ENCODE data around the gene ST6GALNAC3. TPM values are rescaled to one million over a fixed set of nuclear protein-coding genes. Genes with fewer than 3 reads are reported as not detected.

The ST6GALNAC3 gene
- total RNA-seq, 1 experiment from 2014 or later = 4.1 TPM

- no peaks in the 10 kb centered on the region for H3K27me3 ChIP-seq (ENCODE audit: control insufficient read depth, insufficient read depth, low read length)
Observed at GRCh38 chr1:76581712-76582111, 507.2 kb downstream of the ST6GALNAC3 start.

DNA sequence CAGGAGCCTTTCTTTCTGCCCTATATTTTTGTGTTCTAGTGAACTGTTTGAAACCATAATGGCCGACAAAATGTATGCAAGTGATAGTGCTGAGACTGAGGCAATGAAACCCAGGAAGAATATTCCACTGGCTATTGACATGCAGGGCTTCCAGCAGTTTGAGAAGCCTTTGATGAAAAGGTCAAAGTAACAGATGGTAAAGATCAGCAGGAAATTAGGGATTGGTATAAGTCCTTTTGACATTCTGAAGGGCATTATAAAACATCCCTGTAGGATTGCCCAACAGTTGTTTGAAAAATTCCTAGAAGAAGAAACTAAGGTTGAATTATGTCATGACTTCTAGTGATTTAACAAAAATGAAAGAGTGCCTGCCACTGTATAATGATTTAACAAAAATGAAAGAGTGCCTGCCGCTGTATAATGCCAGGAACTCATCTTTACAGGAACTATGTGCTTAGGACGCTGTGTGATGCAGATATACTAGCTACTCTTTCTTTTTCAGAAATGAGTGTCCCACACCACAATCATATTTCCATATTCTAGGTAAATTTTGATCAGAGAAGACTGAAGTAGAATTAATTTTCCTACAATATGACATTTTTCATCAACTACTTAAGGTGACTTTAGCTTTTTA, 508.8 kb downstream of the ST6GALNAC3 start:
- Histone ChIP-seq H3K4me3 (ENCODE audit: insufficient read depth, low read depth, low read length) (no peak overlapping the region), H3K27me3 (ENCODE audit: control insufficient read depth, insufficient read depth, low read length) (no peaks in the 10 kb centered on the region), H3K36me3 (replicated peaks; ENCODE audit: control insufficient read depth, insufficient read depth, low read length) (no peaks in the 10 kb centered on the region)
- DNase-seq = peak; percentile 2

More at GRCh38 chr1:76581712-76582111, 507.2 kb downstream of the ST6GALNAC3 start:
- Histone ChIP-seq H3K36me3 (replicated peaks; ENCODE audit: control insufficient read depth, insufficient read depth, low read length) (no peaks in the 10 kb centered on the region), H3K4me3 (ENCODE audit: insufficient read depth, low read depth, low read length) (no peak overlapping the region)
- DNase-seq = no peak

GRCh38 chr1:76583875-76584477, 509.4 kb downstream of the ST6GALNAC3 start:
- H3K27me3 ChIP-seq (ENCODE audit: control insufficient read depth, insufficient read depth, low read length) = no peaks in the 10 kb centered on the region
- H3K4me3 ChIP-seq (ENCODE audit: insufficient read depth, low read depth, low read length) = no peak overlapping the region
- DNase-seq = no peak
- H3K36me3 ChIP-seq (replicated peaks; ENCODE audit: control insufficient read depth, insufficient read depth, low read length) = no peaks in the 10 kb centered on the region

DNA sequence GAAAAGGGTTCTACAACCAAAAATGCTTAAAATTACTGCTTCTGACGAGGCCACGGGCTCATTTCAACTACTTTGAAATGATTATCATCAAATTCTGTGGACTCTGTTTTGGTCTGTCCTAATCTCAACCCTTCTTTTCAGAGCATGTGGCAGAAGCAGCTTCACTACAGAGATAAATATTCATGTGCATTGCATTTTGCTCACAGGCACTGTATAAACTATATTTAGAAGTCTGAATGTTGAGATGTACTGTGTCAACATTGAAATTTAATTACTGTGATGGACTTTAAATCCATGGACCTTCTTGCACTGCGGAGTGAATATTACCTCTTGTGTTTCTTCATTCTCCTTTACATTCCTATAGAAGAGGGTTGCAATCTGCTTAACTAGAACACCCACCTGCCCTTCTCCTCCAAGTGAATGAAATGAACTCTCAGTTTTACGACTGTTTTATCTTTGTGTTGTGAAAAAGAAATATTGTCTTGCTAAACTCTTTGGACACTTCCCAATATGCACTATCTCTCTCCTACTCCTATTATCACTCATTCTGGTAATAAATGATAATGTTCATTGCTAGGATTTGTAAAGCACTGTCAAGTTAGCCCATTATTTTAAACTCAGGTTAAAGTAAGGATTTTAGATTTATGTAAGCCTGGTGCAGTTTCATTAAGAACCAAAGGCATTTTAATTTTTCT, 511.6 kb downstream of the ST6GALNAC3 start:
- no peak for DNase-seq
- no peaks in the 10 kb centered on the region for H3K27me3 ChIP-seq (ENCODE audit: control insufficient read depth, insufficient read depth, low read length)
- H3K4me3 ChIP-seq (ENCODE audit: insufficient read depth, low read depth, low read length) = no peak overlapping the region
- no peaks in the 10 kb centered on the region for H3K36me3 ChIP-seq (replicated peaks; ENCODE audit: control insufficient read depth, insufficient read depth, low read length)

- no peak overlapping the region for H3K4me3 ChIP-seq (ENCODE audit: insufficient read depth, low read depth, low read length)
- no peak for DNase-seq
- H3K27me3 ChIP-seq (ENCODE audit: control insufficient read depth, insufficient read depth, low read length) = no peaks in the 10 kb centered on the region
- H3K36me3 ChIP-seq (replicated peaks; ENCODE audit: control insufficient read depth, insufficient read depth, low read length) = no peaks in the 10 kb centered on the region
Observed at GRCh38 chr1:76587212-76587611, 512.7 kb downstream of the ST6GALNAC3 start.

DNA sequence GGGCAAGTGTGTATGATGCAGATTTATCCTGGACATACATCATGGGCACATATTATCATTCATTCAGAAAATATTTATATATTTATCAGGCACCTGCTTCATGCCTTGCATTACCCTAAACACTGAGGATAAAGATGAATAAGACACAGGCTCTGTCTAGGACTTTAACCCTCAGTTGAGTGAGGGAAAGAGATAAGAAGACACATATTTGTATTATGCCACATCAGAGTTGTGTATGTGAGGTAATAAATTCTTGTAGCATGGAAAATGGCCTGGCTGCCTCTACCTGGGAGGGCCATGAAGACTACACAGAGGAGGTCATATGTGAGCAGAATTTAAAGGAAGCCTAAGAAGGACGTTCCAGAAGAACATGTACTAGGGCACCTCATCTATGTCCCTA, 516.9 kb downstream of the ST6GALNAC3 start:
- Histone ChIP-seq H3K36me3 (replicated peaks; ENCODE audit: control insufficient read depth, insufficient read depth, low read length) (no peaks in the 10 kb centered on the region), H3K4me3 (ENCODE audit: insufficient read depth, low read depth, low read length) (no peak overlapping the region), H3K27me3 (ENCODE audit: control insufficient read depth, insufficient read depth, low read length) (no peaks in the 10 kb centered on the region)
- no peak for DNase-seq

DNA sequence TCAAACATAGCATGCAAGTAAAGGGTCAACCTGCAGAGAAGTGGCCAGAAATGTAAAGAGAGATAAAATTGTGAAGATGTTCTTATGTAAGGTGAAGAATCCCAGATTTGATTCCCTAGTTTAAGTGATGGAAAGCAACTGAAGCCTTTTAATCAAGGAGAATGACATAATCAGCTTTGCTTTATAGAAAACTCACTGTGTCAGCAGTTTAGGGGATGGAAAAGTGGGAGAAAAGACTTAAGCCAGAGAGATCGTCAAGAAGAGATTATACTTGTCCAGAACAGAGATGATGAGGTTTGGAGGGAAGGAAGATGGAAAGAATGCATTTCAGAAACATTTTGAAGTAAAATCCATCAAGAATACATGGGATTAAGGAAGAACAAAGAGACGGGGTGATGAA, 517.4 kb downstream of the ST6GALNAC3 start:
- Histone ChIP-seq H3K36me3 (replicated peaks; ENCODE audit: control insufficient read depth, insufficient read depth, low read length) (no peaks in the 10 kb centered on the region), H3K27me3 (ENCODE audit: control insufficient read depth, insufficient read depth, low read length) (no peaks in the 10 kb centered on the region), H3K4me3 (ENCODE audit: insufficient read depth, low read depth, low read length) (no peak overlapping the region)
- DNase-seq = no peak

DNA sequence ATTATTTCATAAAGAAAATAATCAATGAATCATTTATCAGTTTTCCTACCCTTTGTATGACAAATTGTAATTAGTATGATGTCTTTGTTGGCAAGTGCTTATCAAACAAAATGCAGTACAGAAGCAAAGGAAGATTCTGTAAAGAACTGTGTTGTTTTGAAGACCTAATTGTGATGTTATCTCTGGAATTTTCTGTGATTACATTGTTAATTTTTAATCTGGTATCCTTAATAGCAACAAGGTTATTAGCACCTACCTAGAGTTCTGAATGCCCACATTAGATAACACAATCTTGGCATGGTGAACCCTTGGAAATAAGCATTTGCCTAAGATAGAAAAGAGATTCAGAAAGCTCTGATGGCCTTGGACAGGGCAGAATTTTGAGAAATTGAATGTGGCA, 518.6 kb downstream of the ST6GALNAC3 start:
- Histone ChIP-seq H3K36me3 (replicated peaks; ENCODE audit: control insufficient read depth, insufficient read depth, low read length) (no peaks in the 10 kb centered on the region), H3K27me3 (ENCODE audit: control insufficient read depth, insufficient read depth, low read length) (no peaks in the 10 kb centered on the region), H3K4me3 (ENCODE audit: insufficient read depth, low read depth, low read length) (no peak overlapping the region)
- DNase-seq = no peak

DNA sequence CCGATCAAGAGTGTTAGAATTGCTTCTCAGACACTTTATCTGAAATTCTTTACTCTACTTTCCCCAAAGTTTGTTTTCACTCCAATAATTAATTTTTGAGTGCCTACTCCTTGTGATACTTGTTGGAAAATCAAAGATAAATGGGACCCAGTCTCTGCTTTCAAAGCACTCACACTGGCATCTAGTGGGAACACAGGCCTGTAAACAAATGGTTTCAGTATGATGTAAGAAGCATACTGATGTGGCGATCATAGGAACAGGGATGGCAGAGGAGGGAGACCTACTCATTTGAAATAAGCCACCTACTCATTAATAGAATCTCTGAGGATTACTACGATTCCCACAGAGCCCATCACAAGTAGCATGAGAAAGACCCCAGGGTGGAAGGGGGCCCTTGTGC, 519.1 kb downstream of the ST6GALNAC3 start:
- Histone ChIP-seq H3K36me3 (replicated peaks; ENCODE audit: control insufficient read depth, insufficient read depth, low read length) (no peaks in the 10 kb centered on the region), H3K4me3 (ENCODE audit: insufficient read depth, low read depth, low read length) (no peak overlapping the region), H3K27me3 (ENCODE audit: control insufficient read depth, insufficient read depth, low read length) (no peaks in the 10 kb centered on the region)
- DNase-seq = no peak

DNA sequence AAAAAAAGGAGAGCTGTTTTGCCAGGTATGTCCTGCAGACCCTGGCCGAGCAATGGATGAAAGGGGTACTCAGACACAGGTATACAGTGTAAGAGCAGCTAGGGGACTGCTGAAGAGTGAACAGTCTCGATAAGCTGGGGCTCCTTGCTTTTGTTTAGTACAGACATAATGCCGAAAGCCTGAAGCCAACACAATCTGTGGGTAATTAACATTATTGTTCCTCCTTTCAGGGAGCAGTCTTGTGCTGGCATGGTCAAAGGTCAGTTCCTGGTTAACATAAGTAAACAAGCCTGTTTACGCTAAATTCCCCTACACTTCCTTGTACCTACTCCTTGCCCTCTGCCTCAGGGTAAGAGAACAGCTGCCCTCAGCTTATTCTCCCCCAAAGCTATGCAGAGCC, 520.5 kb downstream of the ST6GALNAC3 start:
- Histone ChIP-seq H3K4me3 (ENCODE audit: insufficient read depth, low read depth, low read length) (no peak overlapping the region), H3K36me3 (replicated peaks; ENCODE audit: control insufficient read depth, insufficient read depth, low read length) (no peaks in the 10 kb centered on the region), H3K27me3 (ENCODE audit: control insufficient read depth, insufficient read depth, low read length) (no peaks in the 10 kb centered on the region)
- DNase-seq = no peak

DNA sequence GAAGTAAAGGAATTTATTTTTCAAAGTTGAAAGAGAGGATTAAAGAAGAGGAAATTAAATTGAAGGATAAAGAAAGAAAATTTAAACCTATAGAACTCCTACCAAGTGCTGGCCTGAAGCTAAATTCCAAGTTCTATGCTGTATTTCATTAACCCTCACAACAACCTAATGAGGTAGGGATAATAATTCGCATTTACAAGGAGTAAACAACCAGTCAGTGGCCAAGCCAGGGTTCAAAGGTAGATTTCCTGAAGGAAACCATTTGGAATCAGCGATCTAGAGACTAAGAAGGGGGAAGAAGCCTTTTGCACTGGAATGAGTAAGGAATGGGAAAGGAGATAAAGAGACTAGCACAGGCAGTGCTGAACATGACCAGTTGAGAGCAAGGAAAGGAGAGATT, 526.9 kb downstream of the ST6GALNAC3 start:
- no peak for DNase-seq
- H3K36me3 ChIP-seq (replicated peaks; ENCODE audit: control insufficient read depth, insufficient read depth, low read length) = no peaks in the 10 kb centered on the region
- no peaks in the 10 kb centered on the region for H3K27me3 ChIP-seq (ENCODE audit: control insufficient read depth, insufficient read depth, low read length)
- H3K4me3 ChIP-seq (ENCODE audit: insufficient read depth, low read depth, low read length) = no peak overlapping the region

DNA sequence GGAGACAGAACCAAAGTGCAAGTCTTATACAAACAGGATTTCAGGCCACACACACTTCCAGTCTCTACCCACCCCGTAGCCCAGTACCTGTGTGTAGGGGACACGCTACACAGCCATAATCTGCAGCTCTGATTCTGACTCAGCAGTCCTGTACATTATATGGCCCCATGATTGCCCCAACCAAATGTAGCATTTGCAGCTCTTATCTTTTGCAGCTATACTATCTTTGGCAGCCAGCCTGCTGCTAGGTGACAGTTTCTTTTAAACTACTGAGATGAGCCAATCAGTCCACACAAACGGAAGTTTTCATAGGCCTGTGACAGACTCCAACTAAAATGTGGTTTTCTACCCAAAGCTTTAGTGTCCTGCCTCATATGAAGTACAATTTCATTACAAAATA, 533.2 kb downstream of the ST6GALNAC3 start:
- Histone ChIP-seq H3K27me3 (ENCODE audit: control insufficient read depth, insufficient read depth, low read length) (no peaks in the 10 kb centered on the region), H3K4me3 (ENCODE audit: insufficient read depth, low read depth, low read length) (no peak overlapping the region), H3K36me3 (replicated peaks; ENCODE audit: control insufficient read depth, insufficient read depth, low read length) (no peaks in the 10 kb centered on the region)
- DNase-seq = no peak

DNA sequence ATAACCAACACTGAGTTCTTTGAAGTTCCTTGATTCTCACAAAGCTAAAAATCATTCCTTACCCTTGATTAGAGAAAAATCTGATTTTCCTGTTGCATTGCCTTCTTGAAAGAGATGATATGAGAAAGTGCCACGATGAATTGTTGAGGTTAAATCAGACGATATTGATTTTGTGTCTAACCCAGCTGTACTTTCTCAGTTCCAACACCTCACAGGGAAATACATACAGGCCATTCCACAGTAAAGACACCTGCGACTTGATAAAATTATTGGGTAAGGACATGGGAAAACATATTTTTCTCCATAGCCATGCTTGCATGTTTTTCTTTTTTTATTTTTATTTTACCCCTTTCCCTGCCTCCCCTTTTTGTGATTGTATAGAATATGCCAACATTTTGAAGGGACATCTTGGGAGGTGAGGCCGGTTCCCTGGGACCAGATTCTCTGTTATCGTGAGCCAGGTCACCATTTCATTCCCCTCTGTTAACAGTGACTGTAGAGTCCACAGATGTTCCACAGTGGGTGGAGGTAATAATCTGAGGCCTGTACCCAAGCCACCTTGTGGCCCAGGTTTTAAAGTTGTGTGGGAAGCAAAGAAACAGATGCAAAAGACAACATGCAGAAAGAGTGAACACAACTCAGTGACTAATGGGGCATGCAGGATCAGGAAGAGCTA, 537.4 kb downstream of the ST6GALNAC3 start:
- H3K36me3 ChIP-seq (replicated peaks; ENCODE audit: control insufficient read depth, insufficient read depth, low read length) = no peaks in the 10 kb centered on the region
- H3K4me3 ChIP-seq (ENCODE audit: insufficient read depth, low read depth, low read length) = no peak overlapping the region
- H3K27me3 ChIP-seq (ENCODE audit: control insufficient read depth, insufficient read depth, low read length) = no peaks in the 10 kb centered on the region
- no peak for DNase-seq

- no peaks in the 10 kb centered on the region for H3K36me3 ChIP-seq (replicated peaks; ENCODE audit: control insufficient read depth, insufficient read depth, low read length)
- no peaks in the 10 kb centered on the region for H3K27me3 ChIP-seq (ENCODE audit: control insufficient read depth, insufficient read depth, low read length)
- no peak for DNase-seq
- no peak overlapping the region for H3K4me3 ChIP-seq (ENCODE audit: insufficient read depth, low read depth, low read length)
Observed at GRCh38 chr1:76613886-76614285, 539.3 kb downstream of the ST6GALNAC3 start.
